ENCODE data around the gene MRPL34. TPM values are rescaled to one million over a fixed set of nuclear protein-coding genes. Genes with fewer than 3 reads are reported as not detected.

The MRPL34 gene
- total and polyA plus RNA-seq, 9 of the 15 experiments (the other 6 are each of a cell fraction or from before 2014, with no cell fraction given) = 11.5 to 256 (median 72.5) TPM

DNA sequence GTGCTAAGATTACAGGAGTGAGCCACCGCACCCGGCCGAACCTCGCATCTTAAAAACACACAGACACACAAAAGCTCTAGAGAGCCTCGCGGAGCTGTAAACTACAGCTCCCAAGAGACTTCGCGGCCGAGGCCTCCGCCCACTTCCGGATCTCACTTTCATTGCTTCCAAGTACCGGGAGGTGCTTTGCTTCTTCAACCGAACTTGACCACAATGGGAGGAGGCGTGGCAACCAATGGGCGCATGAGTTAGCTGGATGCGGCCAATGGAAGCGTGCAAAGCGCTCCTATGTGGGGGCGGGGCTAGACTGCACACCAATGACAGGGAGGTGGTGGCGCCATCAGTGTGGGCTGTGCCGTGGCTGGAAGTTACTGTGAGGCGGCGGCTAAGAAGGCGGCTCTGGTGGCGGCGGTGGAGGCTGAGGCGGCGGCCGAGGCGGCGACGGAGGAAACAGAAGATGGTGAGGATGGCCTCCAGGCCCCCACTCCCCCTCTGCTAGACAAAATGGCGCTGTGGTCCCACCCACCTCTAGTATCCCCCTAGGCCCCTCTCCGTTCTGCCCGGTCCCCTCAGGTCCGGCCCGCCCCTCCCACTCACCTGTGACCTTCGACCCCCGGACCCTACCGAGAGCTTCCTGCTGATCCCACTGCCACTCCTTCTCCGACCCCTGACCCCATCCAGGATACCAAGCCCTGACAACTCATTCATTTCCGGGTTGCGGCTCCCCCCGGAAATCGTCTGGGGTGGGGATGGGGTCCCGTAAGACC, 3.7 kb downstream of the MRPL34 start, which contains the start of gene DDA1 (continued):
- TF ChIP-seq, protein P1, sequence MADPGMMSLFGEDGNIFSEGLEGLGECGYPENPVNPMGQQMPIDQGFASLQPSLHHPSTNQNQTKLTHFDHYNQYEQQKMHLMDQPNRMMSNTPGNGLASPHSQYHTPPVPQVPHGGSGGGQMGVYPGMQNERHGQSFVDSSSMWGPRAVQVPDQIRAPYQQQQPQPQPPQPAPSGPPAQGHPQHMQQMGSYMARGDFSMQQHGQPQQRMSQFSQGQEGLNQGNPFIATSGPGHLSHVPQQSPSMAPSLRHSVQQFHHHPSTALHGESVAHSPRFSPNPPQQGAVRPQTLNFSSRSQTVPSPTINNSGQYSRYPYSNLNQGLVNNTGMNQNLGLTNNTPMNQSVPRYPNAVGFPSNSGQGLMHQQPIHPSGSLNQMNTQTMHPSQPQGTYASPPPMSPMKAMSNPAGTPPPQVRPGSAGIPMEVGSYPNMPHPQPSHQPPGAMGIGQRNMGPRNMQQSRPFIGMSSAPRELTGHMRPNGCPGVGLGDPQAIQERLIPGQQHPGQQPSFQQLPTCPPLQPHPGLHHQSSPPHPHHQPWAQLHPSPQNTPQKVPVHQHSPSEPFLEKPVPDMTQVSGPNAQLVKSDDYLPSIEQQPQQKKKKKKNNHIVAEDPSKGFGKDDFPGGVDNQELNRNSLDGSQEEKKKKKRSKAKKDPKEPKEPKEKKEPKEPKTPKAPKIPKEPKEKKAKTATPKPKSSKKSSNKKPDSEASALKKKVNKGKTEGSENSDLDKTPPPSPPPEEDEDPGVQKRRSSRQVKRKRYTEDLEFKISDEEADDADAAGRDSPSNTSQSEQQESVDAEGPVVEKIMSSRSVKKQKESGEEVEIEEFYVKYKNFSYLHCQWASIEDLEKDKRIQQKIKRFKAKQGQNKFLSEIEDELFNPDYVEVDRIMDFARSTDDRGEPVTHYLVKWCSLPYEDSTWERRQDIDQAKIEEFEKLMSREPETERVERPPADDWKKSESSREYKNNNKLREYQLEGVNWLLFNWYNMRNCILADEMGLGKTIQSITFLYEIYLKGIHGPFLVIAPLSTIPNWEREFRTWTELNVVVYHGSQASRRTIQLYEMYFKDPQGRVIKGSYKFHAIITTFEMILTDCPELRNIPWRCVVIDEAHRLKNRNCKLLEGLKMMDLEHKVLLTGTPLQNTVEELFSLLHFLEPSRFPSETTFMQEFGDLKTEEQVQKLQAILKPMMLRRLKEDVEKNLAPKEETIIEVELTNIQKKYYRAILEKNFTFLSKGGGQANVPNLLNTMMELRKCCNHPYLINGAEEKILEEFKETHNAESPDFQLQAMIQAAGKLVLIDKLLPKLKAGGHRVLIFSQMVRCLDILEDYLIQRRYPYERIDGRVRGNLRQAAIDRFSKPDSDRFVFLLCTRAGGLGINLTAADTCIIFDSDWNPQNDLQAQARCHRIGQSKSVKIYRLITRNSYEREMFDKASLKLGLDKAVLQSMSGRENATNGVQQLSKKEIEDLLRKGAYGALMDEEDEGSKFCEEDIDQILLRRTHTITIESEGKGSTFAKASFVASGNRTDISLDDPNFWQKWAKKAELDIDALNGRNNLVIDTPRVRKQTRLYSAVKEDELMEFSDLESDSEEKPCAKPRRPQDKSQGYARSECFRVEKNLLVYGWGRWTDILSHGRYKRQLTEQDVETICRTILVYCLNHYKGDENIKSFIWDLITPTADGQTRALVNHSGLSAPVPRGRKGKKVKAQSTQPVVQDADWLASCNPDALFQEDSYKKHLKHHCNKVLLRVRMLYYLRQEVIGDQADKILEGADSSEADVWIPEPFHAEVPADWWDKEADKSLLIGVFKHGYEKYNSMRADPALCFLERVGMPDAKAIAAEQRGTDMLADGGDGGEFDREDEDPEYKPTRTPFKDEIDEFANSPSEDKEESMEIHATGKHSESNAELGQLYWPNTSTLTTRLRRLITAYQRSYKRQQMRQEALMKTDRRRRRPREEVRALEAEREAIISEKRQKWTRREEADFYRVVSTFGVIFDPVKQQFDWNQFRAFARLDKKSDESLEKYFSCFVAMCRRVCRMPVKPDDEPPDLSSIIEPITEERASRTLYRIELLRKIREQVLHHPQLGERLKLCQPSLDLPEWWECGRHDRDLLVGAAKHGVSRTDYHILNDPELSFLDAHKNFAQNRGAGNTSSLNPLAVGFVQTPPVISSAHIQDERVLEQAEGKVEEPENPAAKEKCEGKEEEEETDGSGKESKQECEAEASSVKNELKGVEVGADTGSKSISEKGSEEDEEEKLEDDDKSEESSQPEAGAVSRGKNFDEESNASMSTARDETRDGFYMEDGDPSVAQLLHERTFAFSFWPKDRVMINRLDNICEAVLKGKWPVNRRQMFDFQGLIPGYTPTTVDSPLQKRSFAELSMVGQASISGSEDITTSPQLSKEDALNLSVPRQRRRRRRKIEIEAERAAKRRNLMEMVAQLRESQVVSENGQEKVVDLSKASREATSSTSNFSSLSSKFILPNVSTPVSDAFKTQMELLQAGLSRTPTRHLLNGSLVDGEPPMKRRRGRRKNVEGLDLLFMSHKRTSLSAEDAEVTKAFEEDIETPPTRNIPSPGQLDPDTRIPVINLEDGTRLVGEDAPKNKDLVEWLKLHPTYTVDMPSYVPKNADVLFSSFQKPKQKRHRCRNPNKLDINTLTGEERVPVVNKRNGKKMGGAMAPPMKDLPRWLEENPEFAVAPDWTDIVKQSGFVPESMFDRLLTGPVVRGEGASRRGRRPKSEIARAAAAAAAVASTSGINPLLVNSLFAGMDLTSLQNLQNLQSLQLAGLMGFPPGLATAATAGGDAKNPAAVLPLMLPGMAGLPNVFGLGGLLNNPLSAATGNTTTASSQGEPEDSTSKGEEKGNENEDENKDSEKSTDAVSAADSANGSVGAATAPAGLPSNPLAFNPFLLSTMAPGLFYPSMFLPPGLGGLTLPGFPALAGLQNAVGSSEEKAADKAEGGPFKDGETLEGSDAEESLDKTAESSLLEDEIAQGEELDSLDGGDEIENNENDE (IDR thresholded peaks at IDR 0.05; ENCODE audit: low read depth, low read length) = no peak
- TF ChIP-seq NR4A1 (CRISPR knock-in tag; IDR thresholded peaks at IDR 0.05) (0 out of 2 replicates have a peak, but pooled peaks have one; percentile 25), NR4A1 (tag; IDR thresholded peaks at IDR 0.05) (no peak), SPI1 (IDR thresholded peaks at IDR 0.05; ENCODE audit: borderline replicate concordance, low read depth, low read length) (peak; percentile 49; the same call in 1 of the 2 replicates), NEUROD1 (IDR thresholded peaks at IDR 0.05; ENCODE audit: borderline replicate concordance, low read depth, low read length, partially characterized antibody) (peak; percentile 100), FOXA3 (CRISPR knock-in tag; conservative IDR thresholded peaks at IDR 0.05 in 1 of 2, IDR thresholded peaks at IDR 0.05 in 1 of 2) (peak in 1 of 2 experiments; percentile 37; a peak in 1 of 4 replicates), SAP30 (IDR thresholded peaks at IDR 0.05; ENCODE audit: borderline replicate concordance, insufficient read depth, low read depth, low read length, poor library complexity, severe bottlenecking) (peak; percentile 42), ZNF583 (CRISPR knock-in tag; IDR thresholded peaks at IDR 0.05) (no peak), NR2C1 (IDR thresholded peaks at IDR 0.05) (peak; percentile 99), NR2C1 (tag; IDR thresholded peaks at IDR 0.05) (peak; percentile 99), KLF6 (CRISPR knock-in tag; IDR thresholded peaks at IDR 0.05; ENCODE audit: borderline replicate concordance) (0 out of 2 replicates have a peak, but pooled peaks have one; percentile 11)
- TF ChIP-seq, protein P2, sequence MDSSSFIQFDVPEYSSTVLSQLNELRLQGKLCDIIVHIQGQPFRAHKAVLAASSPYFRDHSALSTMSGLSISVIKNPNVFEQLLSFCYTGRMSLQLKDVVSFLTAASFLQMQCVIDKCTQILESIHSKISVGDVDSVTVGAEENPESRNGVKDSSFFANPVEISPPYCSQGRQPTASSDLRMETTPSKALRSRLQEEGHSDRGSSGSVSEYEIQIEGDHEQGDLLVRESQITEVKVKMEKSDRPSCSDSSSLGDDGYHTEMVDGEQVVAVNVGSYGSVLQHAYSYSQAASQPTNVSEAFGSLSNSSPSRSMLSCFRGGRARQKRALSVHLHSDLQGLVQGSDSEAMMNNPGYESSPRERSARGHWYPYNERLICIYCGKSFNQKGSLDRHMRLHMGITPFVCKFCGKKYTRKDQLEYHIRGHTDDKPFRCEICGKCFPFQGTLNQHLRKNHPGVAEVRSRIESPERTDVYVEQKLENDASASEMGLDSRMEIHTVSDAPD (CRISPR knock-in tag; IDR thresholded peaks at IDR 0.05) = peak; percentile 63; the same call in 1 of the 2 replicates
- TF ChIP-seq, protein P3, sequence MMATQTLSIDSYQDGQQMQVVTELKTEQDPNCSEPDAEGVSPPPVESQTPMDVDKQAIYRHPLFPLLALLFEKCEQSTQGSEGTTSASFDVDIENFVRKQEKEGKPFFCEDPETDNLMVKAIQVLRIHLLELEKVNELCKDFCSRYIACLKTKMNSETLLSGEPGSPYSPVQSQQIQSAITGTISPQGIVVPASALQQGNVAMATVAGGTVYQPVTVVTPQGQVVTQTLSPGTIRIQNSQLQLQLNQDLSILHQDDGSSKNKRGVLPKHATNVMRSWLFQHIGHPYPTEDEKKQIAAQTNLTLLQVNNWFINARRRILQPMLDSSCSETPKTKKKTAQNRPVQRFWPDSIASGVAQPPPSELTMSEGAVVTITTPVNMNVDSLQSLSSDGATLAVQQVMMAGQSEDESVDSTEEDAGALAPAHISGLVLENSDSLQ (IDR thresholded peaks at IDR 0.05) = peak; percentile 76

Data from K562 (cell line).